Liver (tissue), 9 donors: ENCODE measurements around the gene ACSL6. TPM values are rescaled to one million over a fixed set of nuclear protein-coding genes. Genes with fewer than 3 reads are reported as not detected.

ENCODE experiments used
- DNase-seq: peaks from one replicate; pipeline ENCODE4 v3.0.0-alpha.2; 2017; ENCODE audit warnings: low spot score
- H3K27ac ChIP-seq, 2 donors: one replicate each; pipeline ENCODE4 v1.7.0; 2013; ENCODE audit warnings: inconsistent platforms in 2 of 2, low read length in 2 of 2, control low read depth in 1 of 2, low read depth in 1 of 2, mild to moderate bottlenecking in 1 of 2
- H3K27me3 ChIP-seq, 4 donors: one replicate each; pipeline versions ENCODE4 v1.6.1 to v1.7.0; 2013; ENCODE audit warnings: low read length in 3 of 4, inconsistent platforms in 1 of 4, mild to moderate bottlenecking in 1 of 4, moderate library complexity in 1 of 4; ENCODE audit not compliant: control insufficient read depth in 4 of 4, insufficient read depth in 4 of 4
- H3K36me3 ChIP-seq, 4 donors: one replicate each; pipeline versions ENCODE4 v1.6.1 to v1.7.0; 2013; ENCODE audit warnings: low read length in 3 of 4, mild to moderate bottlenecking in 3 of 4, low read depth in 1 of 4, moderate library complexity in 1 of 4; ENCODE audit not compliant: control insufficient read depth in 4 of 4, insufficient read depth in 3 of 4
- H3K4me1 ChIP-seq, 4 donors: one replicate each; pipeline versions ENCODE4 v1.6.1 to v1.7.0; 2013; ENCODE audit warnings: low read length in 3 of 4, mild to moderate bottlenecking in 3 of 4, moderate library complexity in 1 of 4; ENCODE audit not compliant: control insufficient read depth in 4 of 4, insufficient read depth in 4 of 4
- H3K4me3 ChIP-seq, 3 donors: one replicate each; pipeline versions ENCODE4 v1.6.1 to v1.7.0; 2013; ENCODE audit warnings: low read length in 3 of 3, control low read depth in 1 of 3, low read depth in 1 of 3, mild to moderate bottlenecking in 1 of 3
- H3K9ac ChIP-seq, 2 donors: one replicate each; pipeline ENCODE4 v1.7.0; 2013; ENCODE audit warnings: low read length in 2 of 2, mild to moderate bottlenecking in 2 of 2, moderate library complexity in 2 of 2, control low read depth in 1 of 2, low read depth in 1 of 2
- H3K9me3 ChIP-seq, 4 donors: one replicate each; pipeline versions ENCODE4 v1.6.1 to v1.7.0; 2013; ENCODE audit warnings: low read length in 3 of 4; ENCODE audit not compliant: control insufficient read depth in 4 of 4
- EGR1 ChIP-seq, 2 donors: IDR thresholded peaks; 2 replicates each; pipeline ENCODE4 v1.6.1; 2016 to 2018; ENCODE audit warnings: antibody characterized with exemption in 2 of 2, low read depth in 2 of 2
- FOXA1 ChIP-seq: IDR thresholded peaks from 2 replicates; pipeline ENCODE4 v1.6.1; 2016; ENCODE audit warnings: antibody characterized with exemption
- FOXA2 ChIP-seq: IDR thresholded peaks from 2 replicates; pipeline ENCODE4 v1.6.1; 2016; ENCODE audit warnings: antibody characterized with exemption
- HNF4A ChIP-seq, 2 donors: conservative IDR thresholded peaks; 2 replicates each; pipeline ENCODE4 v1.6.1; 2016; ENCODE audit warnings: antibody characterized with exemption in 2 of 2, mild to moderate bottlenecking in 2 of 2
- HNF4G ChIP-seq: IDR thresholded peaks from 2 replicates; pipeline ENCODE4 v1.6.1; 2016; ENCODE audit warnings: antibody characterized with exemption
- JUND ChIP-seq, 2 donors: IDR thresholded peaks; 2 replicates each; pipeline ENCODE4 v1.6.1; 2016; ENCODE audit warnings: antibody characterized with exemption in 2 of 2
- MAX ChIP-seq: IDR thresholded peaks from 2 replicates; pipeline ENCODE4 v1.6.1; 2016; ENCODE audit warnings: antibody characterized with exemption
- NR2F2 ChIP-seq: IDR thresholded peaks from 2 replicates; pipeline ENCODE4 v1.6.1; 2016; ENCODE audit warnings: antibody characterized with exemption
- RAD21 ChIP-seq, 2 donors: IDR thresholded peaks; 2 replicates each; pipeline ENCODE4 v1.6.1; 2016; ENCODE audit warnings: antibody characterized with exemption in 2 of 2, mild to moderate bottlenecking in 2 of 2
- REST ChIP-seq: IDR thresholded peaks from 2 replicates; pipeline ENCODE4 v1.6.1; 2016; ENCODE audit warnings: antibody characterized with exemption, mild to moderate bottlenecking
- RXRA ChIP-seq, 2 donors: IDR thresholded peaks; 2 replicates each; pipeline ENCODE4 v1.6.1; 2017 to 2018; ENCODE audit warnings: antibody characterized with exemption in 2 of 2, mild to moderate bottlenecking in 1 of 2
- SP1 ChIP-seq: IDR thresholded peaks from 2 replicates; pipeline ENCODE4 v1.6.1; 2018; ENCODE audit warnings: antibody characterized with exemption, mild to moderate bottlenecking
- TAF1 ChIP-seq: conservative IDR thresholded peaks from 2 replicates; pipeline ENCODE4 v1.6.1; 2016; ENCODE audit warnings: antibody characterized with exemption, mild to moderate bottlenecking
- YY1 ChIP-seq: IDR thresholded peaks from 2 replicates; pipeline ENCODE4 v1.6.1; 2016; ENCODE audit warnings: antibody characterized with exemption, mild to moderate bottlenecking
- WGBS: extraction: QIAGEN DNeasy Blood & Tissue Kit; methylation state at CpG from one replicate; pipeline ENCODE4 v1.1.7; 2013; 5-methylcytosine and 5-hydroxymethylcytosine counted together
- polyA plus RNA-seq, 2 donors: library from polyadenylated mRNA; stranded (reverse) in 1 of 2; unstranded in 1 of 2; fragments of 200-250 nt in 1 of 2; fragments of >200 nt in 1 of 2; fragmentation: Nextera tagmentation in 1 of 2; extraction: Ambion mirVana in 1 of 2; gene quantifications; one replicate each; pipeline versions ENCODE4 v1.2.1 to v1.2.3, GENCODE V29; 2013 to 2015
- total RNA-seq, 2 donors: library from RNA; depleted of rRNA; stranded (reverse); fragments of >200 nt; gene quantifications; one replicate each; pipeline ENCODE4 v1.2.3, GENCODE V29; 2014
- TF ChIP-seq, protein P1 (sequence below): IDR thresholded peaks from 2 replicates; pipeline ENCODE4 v1.6.1; 2016; ENCODE audit warnings: antibody characterized with exemption
- TF ChIP-seq, protein P2 (sequence below): IDR thresholded peaks from 2 replicates; pipeline ENCODE4 v1.6.1; 2016; ENCODE audit warnings: antibody characterized with exemption
- TF ChIP-seq, protein P3 (sequence below): fragments of 150-350 bp; IDR thresholded peaks from 2 replicates; pipeline ENCODE4 v1.5.1; 2017; ENCODE audit warnings: improper control_type of control experiment, low read depth, low read length; ENCODE audit not compliant: missing input control
- donor health status: healthy.
- donor health status: healthy.
- donor health status: healthy.
- donor health status: healthy.
- donor health status: healthy.

ACSL6 gene
- total and polyA plus RNA-seq, 4 donors = 0.89 to 129 (median 4.6) TPM

DNA sequence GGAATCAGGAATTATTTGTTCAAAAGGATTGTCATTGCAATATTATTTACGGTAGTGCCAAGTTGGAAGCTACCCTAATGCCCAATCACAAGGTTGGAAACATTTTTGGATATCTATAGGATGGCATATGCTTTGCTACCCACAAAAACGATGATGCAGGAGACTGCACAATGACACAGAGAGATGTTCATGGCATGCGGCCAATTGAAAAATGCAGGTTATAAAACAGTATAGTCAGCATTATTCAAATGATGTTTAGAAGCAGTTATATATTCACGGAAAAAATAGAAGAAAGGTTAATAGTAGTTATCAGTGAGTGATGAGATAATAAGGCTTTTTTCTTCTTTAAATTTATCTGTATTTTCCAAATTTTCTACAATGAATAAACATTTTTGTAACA lies 5.9 kb upstream of the ACSL6 start:
- H3K27ac ChIP-seq = no peak overlapping the region

GRCh38 chr5:132016721-132017250 lies 5.3 kb upstream of the ACSL6 start:
- Histone ChIP-seq H3K27me3 (no peaks in the 10 kb centered on the region), H3K9ac (no peak overlapping the region), H3K9me3 (no peaks in the 10 kb centered on the region), H3K4me3 (no peak overlapping the region), H3K27ac (no peak overlapping the region), H3K36me3 (no peaks in the 10 kb centered on the region), H3K4me1 (peaks cover 0 to 3% (median under 1%) of the 10 kb centered on the region in 4 donors)
- TF ChIP-seq FOXA2 = no peak
- TF ChIP-seq TAF1 = no peak
- TF ChIP-seq, protein P1, sequence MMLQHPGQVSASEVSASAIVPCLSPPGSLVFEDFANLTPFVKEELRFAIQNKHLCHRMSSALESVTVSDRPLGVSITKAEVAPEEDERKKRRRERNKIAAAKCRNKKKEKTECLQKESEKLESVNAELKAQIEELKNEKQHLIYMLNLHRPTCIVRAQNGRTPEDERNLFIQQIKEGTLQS = no peak
- no peak for TF ChIP-seq EGR1 (IDR thresholded peaks at IDR 0.05; ENCODE audit: low read depth in 2 of 2)
- TF ChIP-seq, protein P2, sequence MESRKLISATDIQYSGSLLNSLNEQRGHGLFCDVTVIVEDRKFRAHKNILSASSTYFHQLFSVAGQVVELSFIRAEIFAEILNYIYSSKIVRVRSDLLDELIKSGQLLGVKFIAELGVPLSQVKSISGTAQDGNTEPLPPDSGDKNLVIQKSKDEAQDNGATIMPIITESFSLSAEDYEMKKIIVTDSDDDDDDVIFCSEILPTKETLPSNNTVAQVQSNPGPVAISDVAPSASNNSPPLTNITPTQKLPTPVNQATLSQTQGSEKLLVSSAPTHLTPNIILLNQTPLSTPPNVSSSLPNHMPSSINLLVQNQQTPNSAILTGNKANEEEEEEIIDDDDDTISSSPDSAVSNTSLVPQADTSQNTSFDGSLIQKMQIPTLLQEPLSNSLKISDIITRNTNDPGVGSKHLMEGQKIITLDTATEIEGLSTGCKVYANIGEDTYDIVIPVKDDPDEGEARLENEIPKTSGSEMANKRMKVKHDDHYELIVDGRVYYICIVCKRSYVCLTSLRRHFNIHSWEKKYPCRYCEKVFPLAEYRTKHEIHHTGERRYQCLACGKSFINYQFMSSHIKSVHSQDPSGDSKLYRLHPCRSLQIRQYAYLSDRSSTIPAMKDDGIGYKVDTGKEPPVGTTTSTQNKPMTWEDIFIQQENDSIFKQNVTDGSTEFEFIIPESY = no peak
- no peak for TF ChIP-seq RAD21 (IDR thresholded peaks at IDR 0.05)
- TF ChIP-seq, protein P3, sequence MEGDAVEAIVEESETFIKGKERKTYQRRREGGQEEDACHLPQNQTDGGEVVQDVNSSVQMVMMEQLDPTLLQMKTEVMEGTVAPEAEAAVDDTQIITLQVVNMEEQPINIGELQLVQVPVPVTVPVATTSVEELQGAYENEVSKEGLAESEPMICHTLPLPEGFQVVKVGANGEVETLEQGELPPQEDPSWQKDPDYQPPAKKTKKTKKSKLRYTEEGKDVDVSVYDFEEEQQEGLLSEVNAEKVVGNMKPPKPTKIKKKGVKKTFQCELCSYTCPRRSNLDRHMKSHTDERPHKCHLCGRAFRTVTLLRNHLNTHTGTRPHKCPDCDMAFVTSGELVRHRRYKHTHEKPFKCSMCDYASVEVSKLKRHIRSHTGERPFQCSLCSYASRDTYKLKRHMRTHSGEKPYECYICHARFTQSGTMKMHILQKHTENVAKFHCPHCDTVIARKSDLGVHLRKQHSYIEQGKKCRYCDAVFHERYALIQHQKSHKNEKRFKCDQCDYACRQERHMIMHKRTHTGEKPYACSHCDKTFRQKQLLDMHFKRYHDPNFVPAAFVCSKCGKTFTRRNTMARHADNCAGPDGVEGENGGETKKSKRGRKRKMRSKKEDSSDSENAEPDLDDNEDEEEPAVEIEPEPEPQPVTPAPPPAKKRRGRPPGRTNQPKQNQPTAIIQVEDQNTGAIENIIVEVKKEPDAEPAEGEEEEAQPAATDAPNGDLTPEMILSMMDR = no peak
- TF ChIP-seq SP1 = no peak
- TF ChIP-seq MAX = no peak
- TF ChIP-seq YY1 = no peak
- TF ChIP-seq NR2F2 = no peak
- no peak for TF ChIP-seq FOXA1
- no peak for TF ChIP-seq RXRA (IDR thresholded peaks at IDR 0.05)
- no peak for TF ChIP-seq HNF4G
- no peak for TF ChIP-seq HNF4A (conservative IDR thresholded peaks at IDR 0.05)
- no peak for TF ChIP-seq REST
- DNase-seq = no peak
- 79% methylated on average over 3 of the region's 3 CpGs for WGBS

More for the DNA sequence above, 5.9 kb upstream of the ACSL6 start:
- TF ChIP-seq JUND (IDR thresholded peaks at IDR 0.05) = no peak
- TF ChIP-seq MAX = no peak
- 46% methylated on average over 4 of the region's 4 CpGs for WGBS
- Histone ChIP-seq H3K27me3 (no peaks in the 10 kb centered on the region), H3K9me3 (no peaks in the 10 kb centered on the region), H3K4me3 (no peak overlapping the region), H3K9ac (no peak overlapping the region), H3K36me3 (no peaks in the 10 kb centered on the region), H3K4me1 (no peaks in the 10 kb centered on the region)
- DNase-seq = no peak
